Measurements from ENCODE around the gene MAP3K2.
"Not testable (repeated sequence)": the region's sequence is repeated elsewhere in the genome, so short reads cannot be mapped to it uniquely, and the experiment has no call there.

Gene MAP3K2

DNA sequence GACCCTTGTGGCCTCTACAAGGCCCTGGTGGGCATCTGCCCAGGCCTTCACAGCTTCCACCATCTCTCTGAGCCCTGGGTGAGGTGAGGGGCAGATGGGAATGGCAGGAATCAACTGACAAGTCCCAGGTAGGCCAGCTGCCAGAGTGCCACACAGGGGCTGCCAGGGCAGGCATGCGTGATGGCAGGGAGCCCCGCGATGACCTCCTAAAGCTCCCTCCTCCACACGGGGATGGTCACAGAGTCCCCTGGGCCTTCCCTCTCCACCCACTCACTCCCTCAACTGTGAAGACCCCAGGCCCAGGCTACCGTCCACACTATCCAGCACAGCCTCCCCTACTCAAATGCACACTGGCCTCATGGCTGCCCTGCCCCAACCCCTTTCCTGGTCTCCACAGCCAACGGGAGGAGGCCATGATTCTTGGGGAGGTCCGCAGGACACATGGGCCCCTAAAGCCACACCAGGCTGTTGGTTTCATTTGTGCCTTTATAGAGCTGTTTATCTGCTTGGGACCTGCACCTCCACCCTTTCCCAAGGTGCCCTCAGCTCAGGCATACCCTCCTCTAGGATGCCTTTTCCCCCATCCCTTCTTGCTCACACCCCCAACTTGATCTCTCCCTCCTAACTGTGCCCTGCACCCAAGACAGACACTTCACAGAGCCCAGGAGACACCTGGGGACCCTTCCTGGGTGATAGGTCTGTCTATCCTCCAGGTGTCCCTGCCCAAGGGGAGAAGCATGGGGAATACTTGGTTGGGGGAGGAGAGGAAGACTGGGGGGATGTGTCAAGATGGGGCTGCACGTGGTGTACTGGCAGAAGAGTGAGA is 32.5 kb upstream of the MAP3K2 start:
- no peak for DNase-seq

- DNase-seq: no peak
Observed at GRCh38 chr2:127419448-127420038, 31.8 kb upstream of the MAP3K2 start.

DNA sequence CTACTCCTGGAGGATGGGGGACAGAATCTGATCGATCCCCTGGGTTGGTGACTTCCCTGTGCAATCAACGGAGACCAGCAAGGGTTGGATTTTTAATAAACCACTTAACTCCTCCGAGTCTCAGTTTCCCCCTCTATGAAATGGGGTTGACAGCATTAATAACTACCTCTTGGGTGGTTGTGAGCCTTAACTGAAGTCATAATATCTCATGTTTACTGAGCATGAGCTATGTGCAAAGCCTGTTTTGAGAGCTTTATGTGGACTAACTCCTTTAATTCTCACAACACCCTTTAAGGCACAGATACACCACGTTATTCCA is 31.3 kb upstream of the MAP3K2 start:
- DNase-seq: no peak

DNA sequence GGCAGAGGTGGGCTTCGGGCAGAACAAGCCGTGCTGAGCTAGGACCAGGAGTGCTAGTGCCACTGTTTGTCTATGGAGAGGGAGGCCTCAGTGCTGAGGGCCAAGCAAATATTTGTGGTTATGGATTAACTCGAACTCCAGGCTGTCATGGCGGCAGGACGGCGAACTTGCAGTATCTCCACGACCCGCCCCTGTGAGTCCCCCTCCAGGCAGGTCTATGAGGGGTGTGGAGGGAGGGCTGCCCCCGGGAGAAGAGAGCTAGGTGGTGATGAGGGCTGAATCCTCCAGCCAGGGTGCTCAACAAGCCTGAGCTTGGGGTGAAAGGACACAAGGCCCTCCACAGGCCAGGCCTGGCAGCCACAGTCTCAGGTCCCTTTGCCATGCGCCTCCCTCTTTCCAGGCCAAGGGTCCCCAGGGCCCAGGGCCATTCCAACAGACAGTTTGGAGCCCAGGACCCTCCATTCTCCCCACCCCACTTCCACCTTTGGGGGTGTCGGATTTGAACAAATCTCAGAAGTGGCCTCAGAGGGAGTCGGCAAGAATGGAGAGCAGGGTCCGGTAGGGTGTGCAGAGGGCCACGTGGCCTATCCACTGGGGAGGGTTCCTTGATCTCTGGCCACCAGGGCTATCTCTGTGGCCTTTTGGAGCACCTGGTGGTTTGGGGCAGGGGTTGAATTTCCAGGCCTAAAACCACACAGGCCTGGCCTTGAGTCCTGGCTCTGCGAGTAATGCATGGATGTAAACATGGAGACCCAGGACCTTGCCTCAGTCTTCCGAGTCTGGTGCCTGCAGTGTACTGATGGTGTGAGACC is 30.7 kb upstream of the MAP3K2 start, which contains the start of gene PROC:
PROC (plus strand) TSS at position 128 of the 812 bp plus-strand sequence. CDS start 1,516 bp downstream, outside the sequence.
- no peak for DNase-seq

GRCh38 chr2:127417406-127417805 is 29.6 kb upstream of the MAP3K2 start:
- DNase-seq: no peak

DNA sequence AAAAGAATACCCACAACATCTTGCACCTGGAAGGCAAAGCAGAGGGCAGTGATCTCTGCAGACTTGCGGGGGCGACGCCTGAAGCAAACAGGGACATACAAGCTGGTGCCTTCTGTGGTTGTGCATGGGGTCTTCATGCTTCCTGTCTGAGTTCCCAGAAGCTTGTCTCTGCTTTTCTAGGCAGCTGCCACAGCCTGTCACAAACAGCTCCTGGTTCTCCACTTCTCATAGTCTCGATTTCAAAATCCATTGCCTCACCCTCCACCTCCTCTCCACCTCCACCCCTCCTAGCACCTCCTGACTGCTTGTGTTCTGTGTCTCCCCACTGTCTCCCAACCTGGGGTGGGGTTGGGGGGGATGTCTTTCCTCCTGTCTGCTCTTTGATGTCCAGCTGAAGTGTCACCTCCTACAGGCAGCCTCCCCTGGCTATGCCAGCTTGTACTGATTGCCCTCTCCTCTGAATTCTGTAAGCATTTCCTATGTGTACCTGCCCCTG is 28.8 kb upstream of the MAP3K2 start:
- no peak for DNase-seq

DNA sequence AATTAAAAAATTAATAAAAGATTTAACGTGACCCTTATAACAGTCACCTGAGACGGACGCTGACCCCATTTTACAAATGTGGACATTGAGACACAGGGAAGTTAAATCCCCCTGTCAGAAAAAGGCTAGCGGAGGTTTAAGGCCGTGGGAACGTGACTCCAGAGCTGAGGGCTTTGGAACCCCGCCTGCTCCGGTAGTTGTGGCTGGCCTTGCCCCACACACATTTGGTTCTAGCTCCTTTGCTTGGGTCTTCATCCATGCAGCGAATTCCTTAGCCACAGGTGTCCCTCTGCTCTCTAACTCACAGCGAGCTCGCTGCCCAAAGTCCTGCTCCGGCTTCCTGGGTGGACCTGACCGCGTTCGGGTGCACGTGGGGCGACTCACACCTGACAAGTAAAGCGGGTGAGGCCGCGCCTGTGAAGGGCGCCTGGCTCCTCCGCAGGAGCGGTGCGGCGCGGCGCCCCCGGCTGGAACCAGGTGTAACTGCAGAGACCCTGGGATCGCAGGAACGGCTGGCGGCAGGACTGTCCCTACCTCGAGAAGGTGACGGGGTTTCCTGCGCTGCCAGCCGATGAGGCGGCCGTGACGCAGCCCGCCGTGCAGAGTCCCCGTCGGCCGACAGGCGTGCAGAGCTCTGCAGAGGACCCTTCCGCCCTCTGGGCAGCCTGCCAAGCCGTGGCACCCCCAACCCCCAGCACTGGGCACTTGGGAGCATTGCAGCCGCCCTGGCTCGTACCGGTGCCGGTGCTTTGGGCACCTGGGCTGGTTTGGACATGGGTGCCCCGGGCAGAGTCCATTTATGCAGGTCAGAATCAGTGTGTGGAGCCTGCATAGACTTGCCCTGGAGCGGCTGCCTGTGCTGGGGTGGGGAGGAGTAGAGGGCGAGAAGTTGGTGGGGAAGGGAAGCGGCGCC is 28.1 kb upstream of the MAP3K2 start:
- DNase-seq: peak; percentile 78

DNA sequence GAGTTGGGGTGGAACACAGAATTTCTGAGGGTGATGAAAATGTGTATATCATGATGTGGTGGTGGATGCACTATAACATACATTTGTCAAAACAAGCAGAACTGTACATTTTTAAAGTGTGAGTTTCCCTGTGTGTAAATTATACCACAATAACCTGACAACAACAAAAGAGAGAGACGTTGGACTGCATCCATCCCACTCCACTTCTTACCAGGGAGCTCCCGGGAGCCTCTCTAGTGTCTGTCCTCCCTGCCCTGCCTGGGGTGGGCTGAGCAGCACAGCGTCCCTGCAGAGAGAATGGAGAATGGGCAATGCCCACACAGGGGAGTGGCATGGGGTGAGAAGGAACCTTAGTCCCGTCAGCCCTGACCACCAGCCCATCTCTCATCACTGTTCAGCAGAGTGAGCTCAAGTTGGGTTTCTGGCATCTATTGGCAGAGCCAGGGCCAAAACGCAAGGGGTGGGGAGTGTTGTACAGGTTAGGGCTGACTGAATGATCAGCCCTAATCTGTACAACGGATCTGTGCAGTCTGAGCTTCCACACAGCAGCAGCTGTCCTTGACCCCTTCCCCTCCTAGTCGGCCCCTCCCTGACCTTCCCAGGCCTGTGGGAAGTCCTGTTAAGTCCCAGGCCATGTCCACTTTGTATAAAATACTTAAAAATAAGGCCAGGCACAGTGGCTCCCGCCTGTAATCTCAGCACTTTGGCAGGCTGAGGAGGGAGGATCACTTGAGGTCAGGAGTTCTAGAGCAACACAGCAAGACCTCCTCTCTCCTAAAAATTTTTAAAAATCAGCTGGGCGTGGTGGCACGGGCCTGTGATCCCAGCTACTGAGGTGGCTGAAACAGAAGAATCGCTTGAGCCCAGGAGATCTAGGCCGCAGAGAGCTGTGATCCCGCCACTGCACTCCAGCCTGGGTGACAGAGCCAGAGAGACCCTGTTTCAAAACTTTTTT is 27.1 kb upstream of the MAP3K2 start:
- no peak for DNase-seq

DNA sequence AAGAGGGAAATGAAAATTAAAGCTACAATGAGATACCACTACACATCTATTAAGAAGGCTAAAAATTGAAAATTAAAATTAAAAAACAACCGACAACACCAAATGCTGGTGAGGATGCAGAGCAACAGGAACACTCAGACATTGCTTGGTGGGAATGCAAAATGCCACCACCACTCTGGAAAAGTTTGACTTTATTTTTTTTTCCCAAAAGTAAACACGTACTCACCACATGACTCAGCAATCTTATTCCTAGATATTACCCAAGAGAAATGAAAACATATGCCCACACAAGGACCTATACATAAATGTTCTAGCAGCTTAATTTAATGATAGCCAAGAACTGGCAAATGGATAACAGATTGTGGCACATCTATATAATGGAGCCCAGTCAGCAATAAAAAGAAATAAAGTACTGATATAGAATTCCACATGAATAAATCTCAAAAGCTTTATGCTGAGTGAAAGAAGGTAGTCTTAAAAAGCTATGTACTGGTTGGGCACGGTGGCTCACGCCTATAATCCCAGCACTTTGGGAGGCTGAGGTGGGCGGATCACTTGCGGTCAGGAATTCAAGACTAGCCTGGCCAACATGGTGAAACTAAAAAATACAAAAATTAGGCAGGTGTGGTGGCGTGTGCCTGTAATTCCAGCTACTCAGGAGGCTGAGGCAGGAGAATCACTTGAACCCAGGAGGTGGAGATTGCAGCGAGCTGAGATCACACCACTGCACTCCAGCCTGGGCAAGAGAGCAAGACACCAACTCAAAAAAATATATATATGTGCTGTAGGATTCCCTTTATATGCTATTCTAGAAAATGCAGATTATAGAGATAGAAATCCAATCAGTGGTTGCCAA is 26.2 kb upstream of the MAP3K2 start:
- DNase-seq: no peak

DNA sequence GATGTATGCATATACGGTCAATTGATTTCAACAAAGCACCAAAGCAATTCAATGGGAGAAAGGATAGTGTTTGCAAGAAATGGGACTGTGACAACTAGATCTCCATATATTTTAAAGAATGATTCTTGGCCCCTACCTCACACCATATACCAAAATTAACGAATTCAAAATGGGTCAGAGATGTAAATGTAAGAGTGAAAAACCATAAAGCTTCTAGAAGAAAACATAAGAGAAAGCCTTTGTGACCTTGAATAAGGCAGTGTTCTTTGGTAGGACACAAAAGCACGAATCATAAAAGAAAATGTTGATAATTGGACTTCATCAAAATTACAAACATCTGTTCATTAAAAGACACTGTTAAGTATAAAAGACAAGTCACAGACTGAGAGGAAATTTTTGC is 25.4 kb upstream of the MAP3K2 start:
- no peak for DNase-seq

DNA sequence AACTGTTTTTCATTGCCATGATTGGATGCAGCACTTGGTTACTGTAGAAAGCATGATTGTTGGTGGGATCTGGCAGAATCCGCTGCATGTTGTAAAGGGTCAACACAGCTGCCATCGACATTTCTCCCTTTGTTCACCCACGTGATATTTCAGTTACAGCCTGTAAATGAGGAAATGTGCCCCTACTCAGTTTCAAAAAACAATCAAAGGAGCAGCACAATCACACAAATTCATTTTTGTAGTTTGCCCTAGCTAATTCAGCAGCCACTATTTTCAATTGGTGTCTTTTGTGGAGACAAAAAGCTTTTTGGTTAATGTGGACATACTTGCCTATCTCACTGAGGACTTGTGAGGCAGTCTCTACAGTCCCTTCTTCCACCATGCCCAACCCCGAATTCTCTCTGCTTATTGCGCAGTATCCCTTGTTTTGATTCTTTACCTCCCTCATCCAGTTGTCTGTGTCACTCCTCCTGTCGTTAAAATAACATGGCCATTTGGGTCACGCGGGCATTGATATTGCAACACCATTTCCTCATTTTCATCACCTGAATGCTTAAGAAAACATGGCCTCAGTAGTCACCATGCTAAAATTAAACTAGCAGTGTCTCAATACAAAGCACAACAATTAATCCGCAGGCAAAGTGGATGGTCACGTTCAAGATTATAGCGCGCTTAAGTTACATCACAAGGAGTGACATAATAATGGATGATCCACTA is 24.0 kb upstream of the MAP3K2 start:
- no peak for DNase-seq

DNA sequence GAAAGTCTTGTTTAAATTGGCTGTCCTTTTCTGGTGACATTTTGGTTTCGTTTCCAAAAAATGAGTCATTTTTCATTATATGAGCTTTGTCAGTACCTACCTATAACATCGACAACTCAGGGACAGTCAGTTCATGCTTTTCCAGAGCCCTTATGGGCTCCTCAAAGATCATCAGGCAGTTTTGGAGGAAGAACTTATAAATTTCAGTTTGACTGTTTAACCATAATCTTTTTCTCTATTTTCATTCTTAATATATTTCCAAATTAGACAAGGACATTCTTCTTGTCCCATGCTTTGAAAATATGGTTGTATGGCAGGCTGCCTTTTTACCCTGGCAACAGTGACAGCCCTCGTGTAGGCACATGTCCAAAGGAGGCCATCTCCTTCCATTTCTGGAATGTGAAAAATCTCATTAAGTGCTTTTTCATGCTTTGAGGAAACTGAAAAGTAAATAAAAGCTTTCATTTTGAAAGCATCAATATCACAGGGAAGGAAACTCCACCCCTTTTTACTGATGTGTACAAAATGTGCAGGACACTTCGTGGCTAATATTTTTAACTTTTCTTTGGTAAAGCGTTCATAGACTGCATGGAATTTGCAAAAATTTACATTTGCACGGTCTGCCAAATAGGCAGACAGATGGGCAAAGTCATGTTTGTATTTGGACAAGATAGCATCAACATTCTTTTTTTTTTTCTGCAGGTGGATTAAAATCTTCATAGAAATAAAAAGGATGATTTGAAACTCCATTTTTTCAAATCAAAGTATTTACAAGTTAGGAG is 23.3 kb upstream of the MAP3K2 start:
- no peak for DNase-seq

DNA sequence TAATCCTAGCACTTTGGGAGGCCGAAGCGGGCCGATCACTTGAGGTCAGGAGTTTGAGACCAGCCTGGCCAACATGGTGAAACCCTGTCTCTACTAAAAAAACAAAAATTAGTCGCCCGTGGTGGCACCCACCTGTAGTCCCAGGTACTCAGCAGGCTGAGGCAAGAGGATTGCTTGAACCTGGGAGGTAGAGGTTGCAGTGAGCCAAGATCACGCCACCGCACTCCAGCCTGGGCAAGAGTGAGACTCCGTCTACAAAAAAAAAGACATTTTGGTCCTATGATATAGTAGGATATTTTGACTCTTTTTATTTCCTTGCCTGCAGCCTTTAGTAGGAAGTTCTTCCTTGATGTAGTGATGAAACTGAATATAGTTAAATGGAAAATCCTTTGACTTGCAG is 21.9 kb upstream of the MAP3K2 start:
- DNase-seq: not testable (repeated sequence)

DNA sequence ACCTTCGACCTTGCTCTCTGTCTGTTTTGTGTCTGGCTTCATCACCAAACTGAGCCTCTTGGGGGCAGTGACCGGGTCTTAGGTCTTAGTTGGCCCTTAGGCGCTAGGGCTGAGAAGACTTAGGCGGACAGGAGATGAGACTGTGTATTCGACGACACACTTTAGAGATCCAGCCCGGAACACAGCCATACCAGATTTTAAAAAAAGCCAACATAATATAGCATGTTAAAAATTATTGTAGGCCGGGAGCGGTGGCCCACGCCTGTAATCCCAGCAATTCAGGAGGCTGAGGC is 21.0 kb upstream of the MAP3K2 start:
- DNase-seq: no peak

- DNase-seq: peak; percentile 84
Observed at GRCh38 chr2:127408004-127408806, 20.4 kb upstream of the MAP3K2 start.

DNA sequence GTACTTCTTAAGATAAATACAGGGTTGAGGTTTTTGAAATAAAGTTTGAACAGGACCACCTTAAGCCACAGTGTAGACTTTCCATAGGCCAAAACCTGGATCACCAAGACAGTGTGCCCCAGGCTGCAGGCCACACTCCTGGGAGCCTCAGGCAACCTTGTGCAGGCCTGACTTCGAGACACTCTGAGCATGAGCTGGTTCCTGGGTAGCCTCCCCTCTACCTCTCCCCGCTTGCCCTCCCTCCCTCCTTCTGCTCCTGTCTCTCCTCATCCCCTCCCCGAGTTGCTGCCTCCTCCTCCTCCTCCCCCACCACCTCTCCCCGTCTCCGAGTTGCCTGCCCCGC is 19.9 kb upstream of the MAP3K2 start:
- no peak for DNase-seq

GRCh38 chr2:127407091-127407490 is 19.3 kb upstream of the MAP3K2 start:
- DNase-seq: no peak

GRCh38 chr2:127406454-127406853 is 18.7 kb upstream of the MAP3K2 start:
- DNase-seq: no peak

All from DMS79 treated with DMSO at 0.1 percent for 48 hours (cell line).